MM.1S (cell line): Measurements from ENCODE around the gene SLC35F1.

Experiments used
- EZH2phosphoT487 ChIP-seq: fragments of 300-600 bp; sonication (generic); IDR thresholded peaks from 2 replicates; pipeline ENCODE4 v1.6.1; 2018; ENCODE audit warnings: antibody characterized with exemption, low read length
- TF ChIP-seq, protein P1 (sequence below): fragments of 300-600 bp; sonication (generic); IDR thresholded peaks from 2 replicates; pipeline ENCODE4 v1.5.1; 2016; ENCODE audit warnings: antibody characterized with exemption, low read length, mixed read lengths

DNA sequence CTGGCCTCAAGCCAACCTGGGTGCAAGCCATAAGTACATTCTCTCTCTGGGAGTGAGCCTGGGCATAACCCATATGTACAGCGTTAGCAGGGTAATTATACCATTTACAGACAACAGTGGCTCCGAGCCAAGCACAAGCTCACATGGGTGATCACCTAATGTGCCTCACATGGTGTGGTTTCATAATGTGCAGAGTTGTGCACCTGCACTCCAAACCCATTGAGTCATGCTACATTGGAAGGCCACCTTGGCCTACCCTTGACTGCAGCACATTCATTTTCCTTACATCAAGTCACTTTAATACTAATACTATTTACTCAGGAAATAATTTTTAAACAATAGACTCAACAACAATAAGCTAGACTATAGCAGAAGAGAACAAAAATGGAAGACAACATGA lies 446.5 kb downstream of the SLC35F1 start:
- TF ChIP-seq, protein P1, sequence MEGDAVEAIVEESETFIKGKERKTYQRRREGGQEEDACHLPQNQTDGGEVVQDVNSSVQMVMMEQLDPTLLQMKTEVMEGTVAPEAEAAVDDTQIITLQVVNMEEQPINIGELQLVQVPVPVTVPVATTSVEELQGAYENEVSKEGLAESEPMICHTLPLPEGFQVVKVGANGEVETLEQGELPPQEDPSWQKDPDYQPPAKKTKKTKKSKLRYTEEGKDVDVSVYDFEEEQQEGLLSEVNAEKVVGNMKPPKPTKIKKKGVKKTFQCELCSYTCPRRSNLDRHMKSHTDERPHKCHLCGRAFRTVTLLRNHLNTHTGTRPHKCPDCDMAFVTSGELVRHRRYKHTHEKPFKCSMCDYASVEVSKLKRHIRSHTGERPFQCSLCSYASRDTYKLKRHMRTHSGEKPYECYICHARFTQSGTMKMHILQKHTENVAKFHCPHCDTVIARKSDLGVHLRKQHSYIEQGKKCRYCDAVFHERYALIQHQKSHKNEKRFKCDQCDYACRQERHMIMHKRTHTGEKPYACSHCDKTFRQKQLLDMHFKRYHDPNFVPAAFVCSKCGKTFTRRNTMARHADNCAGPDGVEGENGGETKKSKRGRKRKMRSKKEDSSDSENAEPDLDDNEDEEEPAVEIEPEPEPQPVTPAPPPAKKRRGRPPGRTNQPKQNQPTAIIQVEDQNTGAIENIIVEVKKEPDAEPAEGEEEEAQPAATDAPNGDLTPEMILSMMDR = no peak
- no peak for TF ChIP-seq EZH2phosphoT487
